Renal cortex interstitium (tissue), 15 donors: ENCODE measurements around the gene DYSF. TPM values are rescaled to one million over a fixed set of nuclear protein-coding genes. Genes with fewer than 3 reads are reported as not detected.
A peak's percentile ranks its signal among the peaks of the same experiment; 100 is the strongest.
"Not testable (repeated sequence)": the region's sequence is repeated elsewhere in the genome, so short reads cannot be mapped to it uniquely, and the experiment has no call there.

Experiments
- DNase-seq, 11 donors: peaks; one replicate each; pipeline ENCODE4 v3.0.0-alpha.2; 2013; ENCODE audit warnings: low read depth in 9 of 11, low spot score in 4 of 11; ENCODE audit errors: extremely low read depth in 1 of 11
- long read RNA-seq, 16 experiments: transcript quantifications; one replicate each; lab custom pipeline, GENCODE V29; 2026
- polyA plus RNA-seq, 3 donors: library from polyadenylated mRNA; unstranded; fragments of 120-200 nt; gene quantifications; one replicate each; pipeline ENCODE4 v1.2.1, GENCODE V29; 2013; ENCODE audit not compliant: insufficient read length in 3 of 3

DYSF gene
- 10 to 100 TPM; 15.2 to 20.0 (median 15.4) TPM for polyA plus RNA-seq
- long read RNA-seq, donor 1 = 0 reads
- long read RNA-seq, donor 2 = 0 reads
- long read RNA-seq, donor 3, full-length matches to known transcripts = 1 of 1 reads
- long read RNA-seq, donor 3, partial matches to known transcripts = 0 of 1 reads
- long read RNA-seq, donor 3, other reads (novel, unspliced or antisense) = 0 of 1 reads
- long read RNA-seq, donor 4 = 0 reads
- long read RNA-seq, donor 5 = 0 reads
- long read RNA-seq, donor 6 = 0 reads
- long read RNA-seq, donor 7, full-length matches to known transcripts = 1 of 1 reads
- long read RNA-seq, donor 7, partial matches to known transcripts = 0 of 1 reads
- long read RNA-seq, donor 7, other reads (novel, unspliced or antisense) = 0 of 1 reads
- long read RNA-seq, donor 8, partial matches to known transcripts = 5 of 5 reads
- long read RNA-seq, donor 8, other reads (novel, unspliced or antisense) = 0 of 5 reads
- long read RNA-seq, donor 9 = 0 reads
- long read RNA-seq, donor 10 = 0 reads
- long read RNA-seq, donor 11 = 0 reads
- long read RNA-seq, donor 12 = 0 reads
- long read RNA-seq, donor 13, partial matches to known transcripts = 5 of 5 reads
- long read RNA-seq, donor 13, other reads (novel, unspliced or antisense) = 0 of 5 reads
- long read RNA-seq, donor 14 = 0 reads
- long read RNA-seq, donor 15, partial matches to known transcripts = 0 of 1 reads
- long read RNA-seq, donor 15, other reads (novel, unspliced or antisense) = 0 of 1 reads
- long read RNA-seq, donor 16 = 0 reads

DNA sequence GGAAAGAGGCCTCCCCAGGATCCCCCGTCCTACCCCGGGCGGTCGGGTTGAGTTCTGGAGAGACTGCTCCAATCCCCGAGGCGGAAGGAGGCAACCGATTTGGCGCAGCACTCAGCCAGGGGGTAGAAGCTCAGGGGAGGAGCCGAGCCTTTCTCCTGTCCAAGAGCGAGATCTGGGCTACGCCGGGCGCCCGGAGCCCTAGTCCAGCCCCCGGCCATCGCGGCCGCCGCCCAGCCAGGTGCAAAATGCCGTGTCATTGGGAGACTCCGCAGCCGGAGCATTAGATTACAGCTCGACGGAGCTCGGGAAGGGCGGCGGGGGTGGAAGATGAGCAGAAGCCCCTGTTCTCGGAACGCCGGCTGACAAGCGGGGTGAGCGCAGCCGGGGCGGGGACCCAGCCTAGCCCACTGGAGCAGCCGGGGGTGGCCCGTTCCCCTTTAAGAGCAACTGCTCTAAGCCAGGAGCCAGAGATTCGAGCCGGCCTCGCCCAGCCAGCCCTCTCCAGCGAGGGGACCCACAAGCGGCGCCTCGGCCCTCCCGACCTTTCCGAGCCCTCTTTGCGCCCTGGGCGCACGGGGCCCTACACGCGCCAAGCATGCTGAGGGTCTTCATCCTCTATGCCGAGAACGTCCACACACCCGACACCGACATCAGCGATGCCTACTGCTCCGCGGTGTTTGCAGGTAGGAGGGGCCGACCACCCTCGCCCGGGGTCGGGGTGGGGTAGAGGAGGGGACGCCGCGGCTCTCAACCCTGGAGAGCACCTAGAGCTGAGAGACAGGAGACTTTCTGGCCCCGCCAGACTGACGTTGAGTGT, at the start of gene DYSF:
TSS of gene DYSF (plus strand) at position 158 of the 817 bp plus-strand sequence.
- peak in 3 of 11 donors; percentile 31 to 48 (median 33) for DNase-seq

DNA sequence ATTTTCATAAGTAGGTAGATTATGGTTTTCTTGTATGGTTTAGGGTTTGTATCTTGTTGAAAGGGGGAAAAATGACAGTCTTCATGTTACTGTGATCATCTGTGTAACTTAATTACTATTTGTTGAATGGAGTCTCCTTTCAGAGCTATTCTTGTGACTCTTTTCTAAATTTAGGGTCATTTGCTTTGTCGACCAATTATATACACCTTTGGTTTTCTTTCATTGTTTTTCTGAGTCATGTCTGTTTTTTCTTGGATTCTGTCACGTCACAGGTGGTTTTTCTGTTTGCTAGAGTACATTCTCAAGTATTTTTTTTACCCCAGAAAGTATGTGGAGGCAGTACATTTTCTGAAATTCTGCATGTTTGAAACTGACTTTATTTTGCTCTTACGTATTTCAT, 43.8 kb upstream of the DYSF start:
- DNase-seq = no peak

DNA sequence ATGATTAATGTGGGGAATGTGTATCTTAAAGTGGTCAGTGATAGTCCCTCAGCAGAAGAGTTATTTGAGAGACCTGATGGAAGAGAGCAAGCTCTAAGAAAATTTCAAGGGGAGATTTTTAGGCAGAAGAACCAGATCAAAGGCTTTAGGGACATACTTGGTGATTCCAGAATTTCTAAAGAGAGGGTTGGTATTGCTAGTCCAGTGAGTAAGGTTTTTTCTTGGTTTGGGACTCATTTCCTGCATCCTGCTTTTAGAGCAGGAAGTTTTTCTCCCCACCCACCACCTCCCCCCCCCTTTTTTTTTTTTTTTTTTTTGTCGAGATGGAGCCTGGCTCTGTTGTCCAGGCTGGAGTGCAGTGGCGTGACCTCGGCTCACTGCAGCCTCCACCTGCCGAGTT, 42.7 kb upstream of the DYSF start:
- no peak for DNase-seq

DNA sequence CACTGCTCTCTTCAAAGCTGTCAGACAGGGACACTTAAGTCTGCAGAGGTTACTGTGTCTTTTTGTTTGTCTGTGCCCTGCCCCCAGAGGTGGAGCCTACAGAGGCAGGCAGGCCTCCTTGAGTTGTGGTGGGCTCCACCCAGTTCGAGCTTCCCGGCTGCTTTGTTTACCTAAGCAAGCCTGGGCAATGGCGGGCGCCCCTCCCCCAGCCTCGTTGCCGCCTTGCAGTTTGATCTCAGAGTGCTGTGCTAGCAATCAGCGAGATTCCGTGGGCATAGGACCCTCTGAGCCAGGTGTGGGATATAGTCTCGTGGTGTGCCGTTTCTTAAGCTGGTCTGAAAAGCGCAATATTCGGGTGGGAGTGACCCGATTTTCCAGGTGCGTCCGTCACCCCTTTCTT, 36.5 kb upstream of the DYSF start:
- not testable (repeated sequence) for DNase-seq

DNA sequence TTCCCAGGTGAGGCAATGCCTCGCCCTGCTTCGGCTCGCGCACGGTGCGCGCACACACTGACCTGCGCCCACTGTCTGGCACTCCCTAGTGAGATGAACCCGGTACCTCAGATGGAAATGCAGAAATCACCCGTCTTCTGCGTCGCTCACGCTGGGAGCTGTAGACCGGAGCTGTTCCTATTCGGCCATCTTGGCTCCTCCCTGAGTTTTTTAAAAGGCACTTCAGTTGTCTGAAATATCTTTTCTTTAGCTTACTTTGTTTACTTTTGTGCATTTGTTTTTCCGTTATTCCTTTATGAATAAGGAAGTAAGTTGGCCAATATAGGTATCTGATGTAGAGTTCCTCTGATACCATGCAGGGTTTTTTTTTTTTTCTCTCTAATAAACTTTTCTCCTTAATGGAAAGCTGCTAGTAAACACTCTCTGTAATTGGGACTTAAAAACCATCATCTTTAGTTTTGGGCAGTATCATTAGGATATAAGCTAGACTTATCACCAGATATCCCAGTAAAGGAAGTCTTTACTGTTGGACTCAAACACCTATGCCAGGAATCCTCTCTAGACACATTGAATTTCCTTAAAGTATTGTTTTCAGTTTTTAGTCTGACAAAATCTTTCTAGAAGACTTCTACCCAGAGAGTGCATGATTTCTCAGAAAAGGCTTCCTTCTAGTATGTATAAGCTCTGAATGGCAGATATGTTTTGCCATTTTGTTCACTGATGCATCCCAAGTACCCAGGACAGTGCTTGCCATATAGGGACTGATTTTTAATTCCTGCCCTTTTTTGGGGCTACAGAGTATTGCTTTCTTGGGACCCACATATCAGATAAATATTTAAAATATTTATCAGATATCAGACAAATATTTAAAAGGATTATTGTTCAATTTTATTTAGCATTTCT, 35.8 kb upstream of the DYSF start:
- DNase-seq = peak in 1 of 11 donors; percentile 2

DNA sequence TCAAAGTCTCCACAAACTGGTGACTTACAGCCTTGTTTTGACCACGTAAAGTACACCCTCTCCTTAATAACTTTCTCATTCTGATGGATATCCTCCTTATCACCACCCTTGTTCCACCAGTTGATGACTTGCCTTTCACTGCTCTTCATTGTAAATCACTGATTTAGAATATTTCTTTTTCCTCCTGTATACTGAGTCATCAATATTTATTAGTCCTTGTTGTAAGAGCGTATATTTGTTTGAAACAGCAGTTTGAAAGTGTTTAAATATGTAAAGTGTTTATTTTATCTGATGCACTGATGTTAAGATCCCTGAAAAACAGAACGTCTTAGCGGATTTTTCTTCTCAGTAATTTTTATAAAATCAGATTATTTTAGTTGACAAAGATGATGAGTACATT, 34.2 kb upstream of the DYSF start:
- no peak for DNase-seq

DNA sequence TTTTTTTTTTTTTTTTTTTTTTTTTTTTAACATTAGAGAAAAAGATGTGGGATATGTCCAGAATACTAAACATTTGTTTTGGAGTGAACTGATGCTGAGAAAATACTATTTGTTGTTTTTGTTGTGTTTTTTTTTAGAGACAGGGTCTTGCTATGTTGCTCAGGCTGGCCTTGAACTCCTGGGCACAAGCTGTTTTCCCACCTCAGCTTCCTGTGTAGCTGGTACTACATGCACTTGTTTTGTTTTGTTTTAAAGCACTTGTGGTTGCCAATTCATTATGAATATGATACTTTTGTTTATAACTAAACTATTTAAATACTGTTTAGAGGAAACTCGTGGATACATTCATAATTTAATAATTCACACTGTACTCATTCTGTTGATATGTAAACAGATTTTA, 33.4 kb upstream of the DYSF start:
- no peak for DNase-seq

DNA sequence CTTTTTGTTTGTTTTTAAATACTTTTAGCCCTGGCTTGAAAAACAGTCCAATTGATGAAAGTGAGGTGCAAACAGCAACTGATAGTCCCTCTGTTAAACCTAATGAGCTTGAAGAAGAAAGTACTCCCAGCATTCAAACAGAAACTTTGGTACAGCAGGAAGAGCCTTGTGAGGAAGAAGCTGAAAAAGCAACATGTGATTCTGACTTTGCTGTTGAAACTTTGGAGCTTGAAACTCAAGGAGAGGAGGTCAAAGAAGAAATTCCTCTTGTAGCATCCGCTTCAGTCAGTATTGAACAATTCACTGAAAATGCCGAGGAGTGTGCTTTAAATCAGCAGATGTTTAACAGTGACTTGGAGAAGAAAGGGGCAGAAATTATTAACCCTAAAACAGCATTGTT, 30.6 kb upstream of the DYSF start:
- DNase-seq = no peak

DNA sequence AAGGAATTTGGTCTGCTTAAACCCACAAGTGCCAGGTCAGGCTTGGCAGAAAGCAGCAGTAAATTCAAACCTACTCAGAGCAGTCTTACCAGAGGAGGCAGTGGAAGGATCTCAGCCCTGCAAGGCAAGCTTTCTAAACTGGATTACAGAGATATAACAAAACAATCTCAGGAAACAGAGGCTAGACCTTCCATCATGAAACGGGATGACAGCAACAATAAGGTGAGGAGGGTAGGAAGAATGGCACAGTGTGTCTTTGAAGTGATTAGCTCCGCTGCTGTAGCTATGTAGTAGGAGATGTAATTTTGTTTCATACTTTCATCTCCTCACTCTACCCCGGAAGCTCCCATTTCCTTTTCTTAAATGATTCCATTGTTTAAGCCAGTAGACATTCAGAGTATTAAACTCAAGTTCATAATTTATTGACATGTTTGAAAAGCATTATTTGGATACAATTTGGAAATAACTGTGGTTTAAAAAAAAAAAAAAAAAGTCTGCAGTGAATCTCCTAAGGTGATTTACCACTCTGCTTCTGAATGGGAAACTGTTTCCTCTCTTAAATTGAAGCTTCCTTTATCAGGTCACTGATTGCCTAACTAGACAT, 29.4 kb upstream of the DYSF start:
- DNase-seq = peak in 1 of 11 donors; percentile 12

DNA sequence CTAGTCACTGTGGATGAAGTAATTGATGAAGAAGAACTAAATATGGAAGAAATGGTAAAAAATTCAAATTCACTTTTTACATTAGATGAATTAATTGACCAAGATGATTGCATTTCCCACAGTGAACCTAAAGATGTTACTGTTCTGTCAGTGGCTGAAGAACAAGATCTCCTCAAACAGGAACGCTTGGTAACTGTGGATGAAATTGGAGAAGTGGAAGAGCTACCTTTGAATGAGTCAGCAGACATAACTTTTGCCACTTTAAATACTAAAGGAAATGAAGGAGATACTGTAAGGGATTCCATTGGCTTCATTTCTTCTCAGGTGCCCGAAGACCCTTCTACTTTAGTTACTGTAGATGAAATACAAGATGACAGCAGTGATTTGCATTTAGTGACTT, 26.6 kb upstream of the DYSF start:
- DNase-seq = no peak

DNA sequence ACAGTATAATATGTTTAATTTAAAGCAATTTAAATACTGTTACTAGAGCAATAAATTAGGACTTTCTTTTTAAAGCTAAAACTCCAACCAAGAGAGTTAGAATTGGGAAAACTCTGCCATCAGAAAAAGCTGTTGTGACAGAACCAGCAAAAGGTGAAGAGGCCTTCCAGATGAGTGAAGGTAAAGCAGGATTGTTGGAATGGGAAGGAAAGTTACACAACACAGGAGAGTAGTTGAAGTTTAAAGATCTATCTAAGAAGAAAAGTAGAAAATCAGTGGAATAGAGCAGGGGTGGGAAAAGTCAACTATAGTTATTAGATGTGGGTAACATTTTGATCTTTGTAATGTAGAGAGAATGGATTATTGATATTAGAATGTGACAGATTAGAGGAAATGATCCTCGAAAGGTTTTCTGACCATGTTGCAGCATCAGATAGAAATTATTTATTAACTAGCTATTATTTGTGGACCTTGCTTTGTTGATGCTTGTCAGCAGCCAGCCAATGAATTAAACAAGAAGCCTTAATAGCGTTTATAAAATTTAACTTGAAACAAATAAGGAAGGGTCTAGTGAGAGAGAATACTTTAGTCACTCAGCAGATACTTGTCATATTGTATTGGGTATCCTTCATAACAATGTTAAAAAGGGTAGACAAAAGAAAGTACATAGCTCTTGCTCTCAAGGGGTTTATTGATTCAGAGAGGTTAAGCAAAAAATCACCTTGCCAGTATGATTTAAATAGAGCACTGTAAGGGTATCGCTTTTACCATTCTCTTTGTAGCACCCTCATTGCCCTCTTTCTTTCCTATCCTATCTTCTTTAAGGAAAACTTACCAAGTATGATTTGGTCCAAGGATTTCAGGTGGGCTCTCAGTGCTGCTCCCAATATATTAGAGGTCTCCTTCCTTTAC, 24.6 kb upstream of the DYSF start:
- DNase-seq = no peak

DNA sequence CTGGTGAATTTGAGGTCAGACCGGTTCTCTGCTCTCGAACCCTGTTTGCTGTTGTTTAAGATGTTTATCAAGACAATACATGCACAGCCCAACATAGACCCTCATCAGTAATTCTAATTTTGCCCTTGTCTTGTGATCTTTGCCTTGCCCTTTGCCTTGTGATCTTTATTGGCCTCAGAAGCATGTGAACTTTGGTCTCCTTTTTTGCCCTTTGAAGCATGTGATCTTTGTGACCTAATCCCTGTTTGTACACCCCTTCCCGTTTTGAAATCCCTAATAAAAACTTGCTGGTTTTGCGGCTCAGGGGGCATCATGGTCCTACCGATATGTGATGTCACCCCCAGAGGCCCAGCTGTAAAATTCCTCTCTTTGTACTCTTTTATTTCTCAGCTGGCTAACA, 8.2 kb upstream of the DYSF start:
- not testable (repeated sequence) for DNase-seq

DNA sequence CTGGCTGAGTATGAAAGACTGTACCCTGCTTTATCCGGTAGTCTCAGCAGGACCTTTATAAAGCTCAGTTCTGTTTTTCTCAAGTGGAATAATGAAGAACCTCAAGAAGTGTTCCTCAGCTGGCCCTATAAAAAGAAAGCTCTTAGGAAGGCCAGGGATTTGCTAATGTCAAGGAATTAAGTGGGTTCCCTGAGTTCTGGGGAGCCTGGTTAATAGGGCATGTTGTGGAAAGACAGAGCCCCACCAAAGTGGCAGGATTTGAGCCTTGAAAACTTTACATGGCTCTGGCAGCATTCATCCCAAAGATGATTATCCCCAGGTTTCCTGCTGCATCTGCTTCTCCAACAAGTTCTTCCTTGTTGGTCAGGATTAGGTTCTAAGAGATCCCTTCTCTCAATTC, 6.9 kb upstream of the DYSF start:
- no peak for DNase-seq

DNA sequence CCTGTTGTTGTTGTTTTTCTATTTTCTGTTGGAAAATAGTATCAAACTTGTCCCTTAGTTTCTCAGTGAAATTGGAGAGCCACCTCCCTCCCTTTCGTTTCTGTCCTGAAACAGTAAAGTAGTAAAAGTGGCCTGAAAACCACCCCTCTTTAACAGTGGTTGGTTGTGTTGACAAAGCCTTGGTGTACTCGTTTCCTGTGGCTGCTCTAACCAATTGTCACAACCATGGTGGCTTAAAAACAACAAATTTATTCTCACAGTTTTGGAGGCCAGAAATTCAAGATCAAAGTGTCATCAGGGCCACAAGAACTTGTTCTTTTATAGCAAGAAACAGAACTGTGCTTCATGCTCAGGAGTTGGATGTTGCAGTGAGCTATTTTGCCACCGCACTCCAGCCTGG, 4.0 kb upstream of the DYSF start:
- no peak for DNase-seq

DNA sequence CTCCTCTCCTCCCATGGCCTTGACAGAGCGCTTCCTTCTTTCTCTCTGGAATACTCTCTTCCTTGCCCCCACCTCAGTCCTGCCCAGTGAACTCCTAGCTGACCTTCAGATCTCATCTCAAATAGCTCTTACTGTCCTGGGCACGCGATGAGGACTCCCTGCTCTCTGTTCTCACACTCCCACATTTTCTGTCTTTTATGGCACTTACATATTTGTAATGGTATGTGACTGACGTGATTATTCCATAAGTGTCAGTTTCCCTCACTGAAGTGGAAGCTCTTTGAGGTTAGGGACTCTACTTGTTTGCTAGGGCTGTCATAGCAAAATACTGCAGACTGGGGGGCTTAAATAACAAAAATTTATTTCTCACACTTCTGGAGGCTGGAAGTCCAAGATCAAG, 1.7 kb upstream of the DYSF start:
- DNase-seq = no peak

DNA sequence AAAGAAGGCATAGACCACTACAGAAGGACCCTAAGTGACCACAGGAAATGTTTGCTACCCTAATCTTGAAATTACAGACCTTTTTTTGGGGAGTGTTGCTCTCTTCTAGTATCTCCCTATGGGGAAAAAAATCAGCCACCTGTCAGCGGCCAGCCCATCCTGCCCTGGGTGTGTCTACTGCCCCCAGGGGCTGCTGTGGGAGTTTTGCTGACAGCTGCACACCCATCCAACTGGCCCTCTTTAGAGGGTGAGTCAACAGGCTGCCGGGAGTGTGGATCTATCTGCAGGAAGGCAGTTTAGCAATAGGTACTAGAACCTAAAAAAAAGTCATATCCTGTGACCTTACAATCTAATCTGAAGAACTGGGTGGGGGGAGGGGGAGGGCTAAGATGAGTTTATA, 796 bp upstream of the DYSF start:
- no peak for DNase-seq
